ENCODE results near the gene ACIN1. TPM values are rescaled to one million over a fixed set of nuclear protein-coding genes. Genes with fewer than 3 reads are reported as not detected.
A peak's percentile ranks its signal among the peaks of the same experiment; 100 is the strongest.

Gene ACIN1
- total RNA-seq, 1 experiment from 2014 or later: 179 TPM

GRCh38 chr14:23077962-23078361 lies 17.0 kb downstream of the ACIN1 start:
- ChIA-PET POLR2A (interaction anchor here (1.5 to 2.9 kb wide), 2 partner anchors 9 to 17 kb away, joined by 5 to 19 read pairs; partner anchors contain the start of genes ACIN1 and C14orf119), CTCF (interaction anchor here (1.1 to 3.6 kb wide), 10 partner anchors 9 to 302 kb away, joined by 3 to 51 read pairs (median 8); partner anchors contain the start of genes ACIN1 and C14orf119), RAD21 (ENCODE audit: low non-redundant PET in 1 of 2, low total read pairs in 2 of 2, uncharacterized antibody in 2 of 2, unreplicated experiment in 2 of 2) (no interaction called here)
- H3K27me3 ChIP-seq (ENCODE audit: insufficient read depth, low read length): no peaks in the 10 kb centered on the region
- TF ChIP-seq TCF7L2 (IDR thresholded peaks at IDR 0.05; ENCODE audit: borderline replicate concordance, extremely low read depth, insufficient read depth, insufficient read length) (no peak), EZH2 (IDR thresholded peaks at IDR 0.05) (no peak), SIN3A (IDR thresholded peaks at IDR 0.05; ENCODE audit: low read depth) (no peak), YY1 (IDR thresholded peaks at IDR 0.05; ENCODE audit: extremely low read depth, insufficient replicate concordance, low read depth, low read length) (no peak), SP1 (IDR thresholded peaks at IDR 0.05; ENCODE audit: low read depth) (no peak), MAX (IDR thresholded peaks at IDR 0.05) (no peak), JUND (IDR thresholded peaks at IDR 0.05) (no peak)
- no peak overlapping the region for H3K9ac ChIP-seq (ENCODE audit: low read length)
- no peaks in the 10 kb centered on the region for H3K9me2 ChIP-seq (ENCODE audit: insufficient read depth)
- peaks cover 66 to 69% of the 10 kb centered on the region in 2 experiments for H3K36me3 ChIP-seq (ENCODE audit: control insufficient read depth in 1 of 2, insufficient read depth in 2 of 2, low read length in 2 of 2)
- H3K4me2 ChIP-seq (ENCODE audit: low read length): peak overlapping the region; percentile 45; the same call in 1 of the 2 replicates
- peaks cover 21% of the 10 kb centered on the region; the same call in 1 of the 2 replicates for H3K79me2 ChIP-seq (ENCODE audit: insufficient read depth, low read length)
- DNase-seq (ENCODE audit: low read depth, low spot score) (no peak), ATAC-seq (no peak)
- H3K4me1 ChIP-seq (ENCODE audit: control insufficient read depth in 1 of 2, insufficient read depth in 2 of 2, low read length in 2 of 2): peaks cover 13 to 43% of the 10 kb centered on the region in 2 experiments
- H4K20me1 ChIP-seq (ENCODE audit: insufficient read depth): no peaks in the 10 kb centered on the region
- H3K27ac ChIP-seq (ENCODE audit: low read depth, low read length): peak overlapping the region; percentile 46; the same call in 1 of the 2 replicates
- no peak overlapping the region for H2AFZ ChIP-seq (ENCODE audit: low read depth, low read length, poor library complexity, severe bottlenecking)
- intact Hi-C loops (cut with micrococcal nuclease): loop anchor here (1.0 kb wide), 1 partner anchor 109 kb away; no protein-coding TSS in a partner anchor
- no peak overlapping the region for H3K4me3 ChIP-seq (replicated peaks in 1 of 2; ENCODE audit: low read depth in 1 of 2, low read length in 2 of 2)
- no TSS peak for BruUV-seq (replicated peaks)
- H3K9me3 ChIP-seq (ENCODE audit: control insufficient read depth in 1 of 2, insufficient read depth in 1 of 2, low read depth in 1 of 2, low read length in 2 of 2): no peaks in the 10 kb centered on the region

GRCh38 chr14:23076785-23077408 lies 18.0 kb downstream of the ACIN1 start:
- no TSS peak for BruUV-seq (replicated peaks)
- peaks cover 21 to 54% of the 10 kb centered on the region in 2 experiments for H3K4me1 ChIP-seq (ENCODE audit: control insufficient read depth in 1 of 2, insufficient read depth in 2 of 2, low read length in 2 of 2)
- no peak for DNase-seq (ENCODE audit: low read depth, low spot score)
- no peaks in the 10 kb centered on the region for H3K27me3 ChIP-seq (ENCODE audit: insufficient read depth, low read length)
- ChIA-PET RAD21 (ENCODE audit: low non-redundant PET in 1 of 2, low total read pairs in 2 of 2, uncharacterized antibody in 2 of 2, unreplicated experiment in 2 of 2) (interaction anchor here in 1 of 2 experiments (1.1 kb wide), 1 partner anchor 44 kb away, joined by 3 read pairs; no protein-coding TSS in a partner anchor), POLR2A (interaction anchor here (2.9 kb wide), 1 partner anchor 18 kb away, joined by 19 read pairs; the partner anchor contains the start of genes ACIN1 and C14orf119), CTCF (interaction anchor here (0.5 to 3.6 kb wide), 13 partner anchors 8 to 303 kb away, joined by 3 to 51 read pairs (median 5); partner anchors contain the start of genes ACIN1 and C14orf119)
- no peaks in the 10 kb centered on the region for H3K9me2 ChIP-seq (ENCODE audit: insufficient read depth)
- H2AFZ ChIP-seq (ENCODE audit: low read depth, low read length, poor library complexity, severe bottlenecking): no peak overlapping the region
- no peaks in the 10 kb centered on the region for H3K9me3 ChIP-seq (ENCODE audit: control insufficient read depth in 1 of 2, insufficient read depth in 1 of 2, low read depth in 1 of 2, low read length in 2 of 2)
- ATAC-seq: peak; percentile 49
- no peak overlapping the region; the same call in 1 of the 2 replicates for H3K27ac ChIP-seq (ENCODE audit: low read depth, low read length)
- no peak for TF ChIP-seq FOSL1 (IDR thresholded peaks at IDR 0.05; ENCODE audit: low read depth)
- TF ChIP-seq CTCF (IDR thresholded peaks at IDR 0.05 in 2 of 3, conservative IDR thresholded peaks at IDR 0.05 in 1 of 3; ENCODE audit: borderline replicate concordance in 1 of 3, insufficient read depth in 1 of 3, low read depth in 2 of 3, low read length in 2 of 3): peak; percentile 45 to 79 (median 62); a peak in 5 of 6 replicates
- TF ChIP-seq YY1 (IDR thresholded peaks at IDR 0.05; ENCODE audit: extremely low read depth, insufficient replicate concordance, low read depth, low read length): no peak
- TF ChIP-seq RAD21 (IDR thresholded peaks at IDR 0.05; ENCODE audit: low read depth): peak; percentile 53
- TF ChIP-seq ZBTB33 (IDR thresholded peaks at IDR 0.05; ENCODE audit: extremely low read depth, insufficient replicate concordance, low read length): no peak
- no peak for TF ChIP-seq SIN3A (IDR thresholded peaks at IDR 0.05; ENCODE audit: low read depth)
- TF ChIP-seq EZH2phosphoT487 (IDR thresholded peaks at IDR 0.05; ENCODE audit: borderline replicate concordance): no peak
- no peaks in the 10 kb centered on the region for H4K20me1 ChIP-seq (ENCODE audit: insufficient read depth)
- no peak overlapping the region for H3K4me2 ChIP-seq (ENCODE audit: low read length)
- peaks cover 63 to 66% of the 10 kb centered on the region in 2 experiments for H3K36me3 ChIP-seq (ENCODE audit: control insufficient read depth in 1 of 2, insufficient read depth in 2 of 2, low read length in 2 of 2)
- intact Hi-C loops (cut with micrococcal nuclease): loop anchor here (1.0 kb wide), 1 partner anchor 110 kb away; no protein-coding TSS in a partner anchor
- no peak overlapping the region for H3K4me3 ChIP-seq (replicated peaks in 1 of 2; ENCODE audit: low read depth in 1 of 2, low read length in 2 of 2)
- H3K9ac ChIP-seq (ENCODE audit: low read length): no peak overlapping the region
- H3K79me2 ChIP-seq (ENCODE audit: insufficient read depth, low read length): peaks cover 21% of the 10 kb centered on the region; the same call in 1 of the 2 replicates

Measured in HCT116 (cell line).